Ovary (tissue), 3 donors: ENCODE measurements around the gene ATRN.

Experiments
- POLR2A ChIP-seq: fragments of 450-650 bp; IDR thresholded peaks from one replicate; pipeline ENCODE4 v1.6.1; 2017; ENCODE audit warnings: antibody characterized with exemption, mild to moderate bottlenecking, moderate library complexity
- TF ChIP-seq, protein P1 (sequence below), 3 donors: fragments of 450-650 bp in 2 of 3; fragments of 200-600 bp in 1 of 3; IDR thresholded peaks; one replicate each; pipeline versions ENCODE4 v1.5.1 to v1.8.0; 2016 to 2022; ENCODE audit warnings: antibody characterized with exemption in 3 of 3, mild to moderate bottlenecking in 1 of 3
- donor health status: DM: no; HTN: no; CAD: no.

DNA sequence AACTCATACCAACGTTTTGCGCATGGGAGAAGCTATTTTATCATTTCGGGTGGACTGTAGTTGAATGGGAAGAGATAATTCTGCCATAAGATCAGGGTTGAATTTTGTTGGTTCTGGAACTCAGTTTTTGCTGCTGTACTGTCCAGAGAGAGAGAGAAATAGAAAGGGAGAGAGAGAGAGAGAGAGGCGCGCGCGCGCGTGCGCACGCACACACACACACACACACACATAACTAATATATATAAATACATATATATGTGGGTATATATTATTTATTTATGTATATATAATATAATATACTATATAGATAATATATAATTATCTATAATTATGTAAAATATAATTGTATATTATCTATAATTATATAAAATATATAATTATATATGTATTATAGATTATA is 21.9 kb downstream of the ATRN start:
- no peak for TF ChIP-seq POLR2A
- TF ChIP-seq, protein P1, sequence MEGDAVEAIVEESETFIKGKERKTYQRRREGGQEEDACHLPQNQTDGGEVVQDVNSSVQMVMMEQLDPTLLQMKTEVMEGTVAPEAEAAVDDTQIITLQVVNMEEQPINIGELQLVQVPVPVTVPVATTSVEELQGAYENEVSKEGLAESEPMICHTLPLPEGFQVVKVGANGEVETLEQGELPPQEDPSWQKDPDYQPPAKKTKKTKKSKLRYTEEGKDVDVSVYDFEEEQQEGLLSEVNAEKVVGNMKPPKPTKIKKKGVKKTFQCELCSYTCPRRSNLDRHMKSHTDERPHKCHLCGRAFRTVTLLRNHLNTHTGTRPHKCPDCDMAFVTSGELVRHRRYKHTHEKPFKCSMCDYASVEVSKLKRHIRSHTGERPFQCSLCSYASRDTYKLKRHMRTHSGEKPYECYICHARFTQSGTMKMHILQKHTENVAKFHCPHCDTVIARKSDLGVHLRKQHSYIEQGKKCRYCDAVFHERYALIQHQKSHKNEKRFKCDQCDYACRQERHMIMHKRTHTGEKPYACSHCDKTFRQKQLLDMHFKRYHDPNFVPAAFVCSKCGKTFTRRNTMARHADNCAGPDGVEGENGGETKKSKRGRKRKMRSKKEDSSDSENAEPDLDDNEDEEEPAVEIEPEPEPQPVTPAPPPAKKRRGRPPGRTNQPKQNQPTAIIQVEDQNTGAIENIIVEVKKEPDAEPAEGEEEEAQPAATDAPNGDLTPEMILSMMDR (IDR thresholded peaks at IDR 0.05): no peak
